ENCODE data around the gene ZBTB48. TPM values are rescaled to one million over a fixed set of nuclear protein-coding genes. Genes with fewer than 3 reads are reported as not detected.

The ZBTB48 gene
- total RNA-seq, 2 experiments from 2014 or later = 15.0 to 18.3 TPM

- intact Hi-C loops (cut with micrococcal nuclease) = no loop called here
- no peak overlapping the region for H3K4me3 Mint-ChIP-seq
- H3K9me3 Mint-ChIP-seq = no peaks in the 10 kb centered on the region
- H3K4me1 Mint-ChIP-seq (ENCODE audit: low read depth) = peaks cover 22% of the 10 kb centered on the region
- H3K27ac Mint-ChIP-seq = peak overlapping the region; percentile 69
- CTCF ChIA-PET = no interaction called here
- no peaks in the 10 kb centered on the region for H3K27me3 Mint-ChIP-seq (ENCODE audit: low read depth)
- no peaks in the 10 kb centered on the region for H3K36me3 Mint-ChIP-seq (ENCODE audit: low read depth)
- no peak for DNase-seq
These were observed 7.6 kb downstream of the ZBTB48 start for GRCh38 chr1:6587261-6588005.

GRCh38 chr1:6588128-6588892, 8.5 kb downstream of the ZBTB48 start:
- peaks cover 21% of the 10 kb centered on the region for H3K4me1 Mint-ChIP-seq (ENCODE audit: low read depth)
- no peak overlapping the region for H3K4me3 Mint-ChIP-seq
- CTCF ChIA-PET = interaction anchor here (0.7 to 1.9 kb wide), 2 partner anchors 12 to 99 kb away, joined by 3 to 7 read pairs; no protein-coding TSS in a partner anchor
- peak overlapping the region; percentile 69 for H3K27ac Mint-ChIP-seq
- no peaks in the 10 kb centered on the region for H3K36me3 Mint-ChIP-seq (ENCODE audit: low read depth)
- DNase-seq = no peak
- no peaks in the 10 kb centered on the region for H3K9me3 Mint-ChIP-seq
- intact Hi-C loops (cut with micrococcal nuclease) = no loop called here
- no peaks in the 10 kb centered on the region for H3K27me3 Mint-ChIP-seq (ENCODE audit: low read depth)

- CTCF ChIA-PET = interaction anchor here (0.7 to 1.9 kb wide), 2 partner anchors 11 to 100 kb away, joined by 3 to 7 read pairs; no protein-coding TSS in a partner anchor
- H3K9me3 Mint-ChIP-seq = no peaks in the 10 kb centered on the region
- intact Hi-C loops (cut with micrococcal nuclease) = no loop called here
- H3K27ac Mint-ChIP-seq = no peak overlapping the region
- no peak overlapping the region for H3K4me3 Mint-ChIP-seq
- peaks cover 2% of the 10 kb centered on the region for H3K36me3 Mint-ChIP-seq (ENCODE audit: low read depth)
- H3K27me3 Mint-ChIP-seq (ENCODE audit: low read depth) = no peaks in the 10 kb centered on the region
- H3K4me1 Mint-ChIP-seq (ENCODE audit: low read depth) = peaks cover 23% of the 10 kb centered on the region
- DNase-seq = no peak
These were observed 9.2 kb downstream of the ZBTB48 start for GRCh38 chr1:6588893-6589520.

GRCh38 chr1:6590046-6590445, 10.3 kb downstream of the ZBTB48 start:
- Mint-ChIP-seq H3K4me1 (ENCODE audit: low read depth) (peaks cover 19% of the 10 kb centered on the region), H3K27ac (peak overlapping the region; percentile 41), H3K4me3 (no peak overlapping the region), H3K9me3 (no peaks in the 10 kb centered on the region), H3K27me3 (ENCODE audit: low read depth) (no peaks in the 10 kb centered on the region), H3K36me3 (ENCODE audit: low read depth) (peaks cover 7% of the 10 kb centered on the region)
- intact Hi-C loops (cut with micrococcal nuclease) = no loop called here
- CTCF ChIA-PET = interaction anchor here (1.9 kb wide), 1 partner anchor 10 kb away, joined by 7 read pairs; no protein-coding TSS in a partner anchor
- no peak for DNase-seq

GRCh38 chr1:6591222-6591621, 11.4 kb downstream of the ZBTB48 start:
- H3K4me3 Mint-ChIP-seq = no peak overlapping the region
- DNase-seq = no peak
- H3K9me3 Mint-ChIP-seq = no peaks in the 10 kb centered on the region
- CTCF ChIA-PET = no interaction called here
- peak overlapping the region; percentile 53 for H3K27ac Mint-ChIP-seq
- no peaks in the 10 kb centered on the region for H3K27me3 Mint-ChIP-seq (ENCODE audit: low read depth)
- intact Hi-C loops (cut with micrococcal nuclease) = no loop called here
- peaks cover 26% of the 10 kb centered on the region for H3K4me1 Mint-ChIP-seq (ENCODE audit: low read depth)
- peaks cover 18% of the 10 kb centered on the region for H3K36me3 Mint-ChIP-seq (ENCODE audit: low read depth)

- peaks cover 19% of the 10 kb centered on the region for H3K36me3 Mint-ChIP-seq (ENCODE audit: low read depth)
- H3K4me1 Mint-ChIP-seq (ENCODE audit: low read depth) = peaks cover 30% of the 10 kb centered on the region
- intact Hi-C loops (cut with micrococcal nuclease) = no loop called here
- peak overlapping the region; percentile 50 for H3K27ac Mint-ChIP-seq
- no peaks in the 10 kb centered on the region for H3K9me3 Mint-ChIP-seq
- no peak overlapping the region for H3K4me3 Mint-ChIP-seq
- H3K27me3 Mint-ChIP-seq (ENCODE audit: low read depth) = no peaks in the 10 kb centered on the region
- no peak for DNase-seq
- CTCF ChIA-PET = no interaction called here
These were observed 11.8 kb downstream of the ZBTB48 start for GRCh38 chr1:6591644-6592043.

GRCh38 chr1:6592441-6592840, 12.6 kb downstream of the ZBTB48 start:
- Mint-ChIP-seq H3K36me3 (ENCODE audit: low read depth) (peaks cover 22% of the 10 kb centered on the region), H3K9me3 (no peaks in the 10 kb centered on the region), H3K4me1 (ENCODE audit: low read depth) (peaks cover 27% of the 10 kb centered on the region), H3K27me3 (ENCODE audit: low read depth) (no peaks in the 10 kb centered on the region), H3K27ac (no peak overlapping the region), H3K4me3 (no peak overlapping the region)
- intact Hi-C loops (cut with micrococcal nuclease) = no loop called here
- CTCF ChIA-PET = interaction anchor here (0.7 kb wide), 1 partner anchor 1103 kb away, joined by 3 read pairs; no protein-coding TSS in a partner anchor
- no peak for DNase-seq

GRCh38 chr1:6592865-6593593, 13.2 kb downstream of the ZBTB48 start:
- H3K4me1 Mint-ChIP-seq (ENCODE audit: low read depth) = peaks cover 27% of the 10 kb centered on the region
- no peaks in the 10 kb centered on the region for H3K27me3 Mint-ChIP-seq (ENCODE audit: low read depth)
- peaks cover 26% of the 10 kb centered on the region for H3K36me3 Mint-ChIP-seq (ENCODE audit: low read depth)
- CTCF ChIA-PET = interaction anchor here (0.7 kb wide), 1 partner anchor 1102 kb away, joined by 3 read pairs; no protein-coding TSS in a partner anchor
- no peak for DNase-seq
- no peak overlapping the region for H3K4me3 Mint-ChIP-seq
- H3K27ac Mint-ChIP-seq = peak overlapping the region; percentile 53
- no peaks in the 10 kb centered on the region for H3K9me3 Mint-ChIP-seq
- intact Hi-C loops (cut with micrococcal nuclease) = no loop called here

- Mint-ChIP-seq H3K27me3 (ENCODE audit: low read depth) (no peaks in the 10 kb centered on the region), H3K27ac (no peak overlapping the region), H3K4me1 (ENCODE audit: low read depth) (peaks cover 35% of the 10 kb centered on the region), H3K4me3 (no peak overlapping the region), H3K9me3 (no peaks in the 10 kb centered on the region), H3K36me3 (ENCODE audit: low read depth) (peaks cover 29% of the 10 kb centered on the region)
- DNase-seq = no peak
- CTCF ChIA-PET = no interaction called here
- intact Hi-C loops (cut with micrococcal nuclease) = no loop called here
These were observed 14.0 kb downstream of the ZBTB48 start for GRCh38 chr1:6593810-6594209.

- DNase-seq = no peak
- Mint-ChIP-seq H3K27ac (no peak overlapping the region), H3K36me3 (ENCODE audit: low read depth) (peaks cover 40% of the 10 kb centered on the region), H3K4me3 (no peak overlapping the region), H3K4me1 (ENCODE audit: low read depth) (peaks cover 46% of the 10 kb centered on the region), H3K9me3 (no peaks in the 10 kb centered on the region), H3K27me3 (ENCODE audit: low read depth) (no peaks in the 10 kb centered on the region)
- intact Hi-C loops (cut with micrococcal nuclease) = no loop called here
- CTCF ChIA-PET = interaction anchor here (0.7 to 1.5 kb wide), 3 partner anchors 40 to 349 kb away, joined by 3 to 7 read pairs (median 5); partner anchors contain the start of gene TAS1R1
These were observed 15.4 kb downstream of the ZBTB48 start for GRCh38 chr1:6594977-6595740.

GRCh38 chr1:6596351-6596750, 16.6 kb downstream of the ZBTB48 start:
- intact Hi-C loops (cut with micrococcal nuclease) = no loop called here
- Mint-ChIP-seq H3K27me3 (ENCODE audit: low read depth) (no peaks in the 10 kb centered on the region), H3K4me1 (ENCODE audit: low read depth) (peaks cover 49% of the 10 kb centered on the region), H3K4me3 (no peak overlapping the region), H3K36me3 (ENCODE audit: low read depth) (peaks cover 46% of the 10 kb centered on the region), H3K9me3 (no peaks in the 10 kb centered on the region), H3K27ac (no peak overlapping the region)
- DNase-seq = no peak
- CTCF ChIA-PET = no interaction called here

All from activated naive CD4-positive, alpha-beta T cell treated with anti-CD3 and anti-CD28 coated beads for 36 hours (primary cell).